GM19468 (cell line): ENCODE data around the gene TTLL12.

ENCODE experiments used
- ATAC-seq: cut with Tn5 transposase; IDR thresholded peaks from one replicate; pipeline ENCODE4 v1.9.1; 2021; ENCODE audit warnings: mild to moderate bottlenecking, moderate library complexity, moderate number of reproducible peaks; ENCODE audit not compliant: unreplicated experiment; ENCODE audit errors: extremely low read depth

Gene TTLL12

DNA sequence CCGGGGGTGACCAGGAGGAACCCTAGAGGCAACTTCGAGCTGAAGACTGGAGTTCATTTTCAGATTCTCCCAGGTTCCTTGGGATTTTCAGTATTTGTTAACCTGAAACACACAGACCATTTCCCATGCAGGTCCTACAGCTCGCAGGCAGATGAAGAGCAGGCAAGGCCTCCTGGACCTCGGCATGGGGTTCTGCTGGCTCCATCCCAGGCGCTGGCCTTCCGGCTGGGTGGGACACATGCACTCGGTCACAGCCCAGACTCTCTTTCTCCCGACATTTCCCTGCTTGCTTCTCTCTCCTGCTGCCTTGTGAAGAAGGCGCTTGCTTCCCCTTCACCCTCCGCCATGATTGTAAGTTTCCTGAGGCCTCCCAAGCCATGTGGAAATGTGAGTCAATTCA lies 15.4 kb upstream of the TTLL12 start:
- ATAC-seq = no peak

DNA sequence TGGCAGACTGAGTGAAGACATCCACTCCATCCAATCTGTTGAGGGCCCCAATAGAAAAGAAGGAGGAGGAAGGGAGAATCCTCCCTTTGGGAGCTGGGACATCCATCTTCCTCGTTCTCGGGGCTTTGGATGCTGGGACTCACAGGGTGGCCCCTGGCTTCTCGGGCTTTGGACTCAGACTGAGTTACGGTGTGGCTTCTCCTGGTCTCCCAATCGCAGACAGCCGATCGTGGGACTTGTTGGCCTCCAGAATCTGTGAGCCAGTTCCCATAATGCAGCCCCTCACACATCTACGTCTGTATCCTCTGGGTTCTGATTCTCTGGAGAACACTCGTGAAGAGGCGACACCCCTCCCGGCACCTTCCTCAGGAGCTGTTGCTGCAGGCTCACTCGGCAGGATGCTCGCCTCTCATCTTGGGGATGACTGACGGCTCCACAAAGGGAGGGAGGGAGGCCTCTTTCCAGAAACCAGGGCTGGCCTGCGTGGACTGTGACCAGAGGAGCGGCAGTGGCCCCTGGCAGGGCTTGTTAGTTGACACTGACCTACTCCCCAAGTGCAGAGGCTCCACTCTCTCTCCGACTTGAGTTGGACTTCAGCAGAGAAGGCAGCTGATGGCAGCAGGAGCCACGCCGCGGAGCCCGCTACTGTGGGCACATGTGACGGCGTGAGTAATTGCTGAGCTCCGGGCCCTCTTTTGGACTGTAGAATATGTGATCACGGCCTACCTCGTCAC lies 14.7 kb upstream of the TTLL12 start:
- no peak for ATAC-seq

DNA sequence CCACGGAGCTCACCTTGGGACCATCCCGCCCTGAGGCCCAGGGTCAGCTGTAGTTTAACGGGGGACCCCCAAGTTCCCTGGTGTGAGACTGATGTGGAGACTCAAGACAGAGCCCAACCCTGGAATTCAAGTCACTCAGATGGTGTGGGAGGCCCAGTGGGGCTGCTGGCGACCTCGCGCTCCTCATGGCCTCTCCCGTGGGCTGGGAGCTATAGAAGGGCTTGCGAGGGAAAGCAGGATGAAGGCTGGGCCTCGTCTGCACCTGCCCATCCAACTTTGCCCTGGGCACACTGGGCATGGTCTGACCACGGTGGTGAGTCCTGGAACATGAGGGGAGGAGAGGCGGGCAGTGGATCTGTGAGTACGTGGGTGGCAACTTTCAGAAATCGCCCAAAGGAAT lies 13.6 kb upstream of the TTLL12 start:
- ATAC-seq = no peak

GRCh38 chr22:43200031-43200430 lies 13.1 kb upstream of the TTLL12 start:
- ATAC-seq = no peak

- ATAC-seq = no peak
These were observed 12.6 kb upstream of the TTLL12 start for GRCh38 chr22:43199541-43199940.

- no peak for ATAC-seq
These were observed 12.0 kb upstream of the TTLL12 start for GRCh38 chr22:43198936-43199335.

- no peak for ATAC-seq
These were observed 11.2 kb upstream of the TTLL12 start for GRCh38 chr22:43198126-43198525.

DNA sequence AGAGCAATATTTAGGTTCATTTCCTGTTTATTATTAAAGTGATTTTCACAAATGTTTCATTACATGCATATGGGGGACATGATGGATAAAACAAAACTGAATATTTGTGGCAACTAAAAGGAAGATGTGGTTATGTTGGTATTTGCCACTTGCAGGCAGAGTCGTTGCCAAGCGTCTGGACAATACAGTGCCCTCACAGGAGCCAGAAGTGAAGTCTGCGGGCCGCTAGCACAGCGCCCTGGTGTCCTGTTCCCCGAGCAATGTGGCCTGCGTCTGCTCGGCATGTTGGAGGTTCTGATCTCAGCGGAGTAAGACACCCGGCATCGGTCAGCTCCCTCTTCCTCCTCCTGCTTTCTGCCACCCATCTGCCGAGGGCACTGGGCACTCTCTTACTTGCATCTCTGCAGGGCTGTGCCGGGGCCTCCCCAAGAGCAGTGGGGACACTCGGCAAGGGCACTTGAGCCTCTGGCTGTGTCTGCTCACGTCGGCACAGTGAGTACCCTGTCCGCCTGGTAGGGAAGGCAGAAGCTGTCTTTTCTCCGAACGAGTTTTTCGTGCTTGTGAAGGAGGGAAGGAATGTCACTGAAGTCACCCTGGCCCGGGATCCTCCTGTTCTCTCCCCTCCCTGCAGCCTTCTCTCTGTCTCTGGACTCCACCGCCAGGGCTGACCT lies 10.5 kb upstream of the TTLL12 start:
- no peak for ATAC-seq

DNA sequence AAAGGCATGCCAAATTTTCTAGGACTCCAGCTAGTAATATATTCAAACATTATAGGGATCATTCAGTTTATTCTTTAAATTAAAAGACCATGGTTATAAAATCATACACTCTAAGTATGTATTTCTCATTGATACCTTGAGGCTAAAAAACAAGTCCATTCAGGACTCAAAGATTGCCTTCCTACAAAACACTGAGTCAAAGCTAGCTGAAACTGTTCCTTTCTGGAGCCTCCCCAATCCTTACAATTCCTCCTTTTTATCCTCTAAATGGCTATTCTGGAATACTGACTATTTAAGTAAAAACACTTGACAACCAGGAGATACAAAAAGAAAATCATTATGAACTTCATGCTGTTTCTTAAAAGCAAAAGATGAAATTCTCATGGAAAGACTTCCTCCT lies 4.9 kb upstream of the TTLL12 start:
- ATAC-seq = no peak

- no peak for ATAC-seq
These were observed 2.1 kb upstream of the TTLL12 start for GRCh38 chr22:43188829-43189545.

DNA sequence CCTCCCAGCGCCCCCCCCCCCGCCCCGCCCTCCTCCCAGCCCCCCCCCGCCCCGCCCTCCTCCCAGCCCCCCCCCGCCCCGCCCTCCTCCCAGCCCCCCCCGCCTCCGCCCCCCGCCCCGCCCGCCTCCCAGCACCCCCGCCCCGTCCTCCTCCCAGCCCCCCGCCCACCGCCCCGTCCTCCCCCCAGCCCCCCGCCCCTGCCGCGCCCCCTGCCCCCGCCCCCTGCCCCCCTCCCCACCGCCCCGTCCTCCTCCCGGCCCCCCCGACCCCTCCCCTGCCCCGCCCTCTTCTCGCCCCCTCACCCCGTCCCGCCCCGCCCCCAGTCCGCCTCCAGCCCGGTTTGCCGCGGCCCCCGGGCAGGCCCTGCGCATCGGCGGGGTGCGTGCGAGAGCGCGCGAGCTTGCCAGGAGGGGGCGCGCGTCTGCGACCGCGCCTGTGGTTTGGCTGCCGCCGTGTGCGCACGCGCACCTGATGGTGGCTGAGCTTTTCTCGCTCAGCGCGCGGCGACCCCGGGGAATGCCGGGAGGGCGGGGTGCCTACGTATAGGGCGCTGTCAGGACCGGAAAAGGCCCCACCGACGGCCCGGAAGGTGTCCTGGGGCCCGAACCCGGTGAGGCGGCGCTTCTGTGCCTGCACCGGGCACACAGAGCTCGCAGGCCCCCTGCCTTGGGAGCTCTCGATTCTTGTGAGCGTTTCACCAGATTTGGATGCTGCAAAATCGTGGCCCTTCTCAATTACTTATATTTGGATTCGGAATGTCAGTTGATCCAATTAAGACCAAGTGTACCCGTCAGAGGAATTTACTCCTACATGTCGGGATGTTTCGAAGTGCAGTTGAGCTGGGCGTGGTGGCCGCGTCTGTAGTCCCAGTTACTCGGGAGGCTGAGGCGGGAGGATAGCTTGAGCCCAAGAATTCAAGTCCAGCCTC lies 501 bp upstream of the TTLL12 start:
- peak; percentile 81 for ATAC-seq

GRCh38 chr22:43185860-43186261 lies 1.1 kb downstream of the TTLL12 start:
- no peak for ATAC-seq

- no peak for ATAC-seq
These were observed 3.2 kb downstream of the TTLL12 start for GRCh38 chr22:43183496-43184277.

DNA sequence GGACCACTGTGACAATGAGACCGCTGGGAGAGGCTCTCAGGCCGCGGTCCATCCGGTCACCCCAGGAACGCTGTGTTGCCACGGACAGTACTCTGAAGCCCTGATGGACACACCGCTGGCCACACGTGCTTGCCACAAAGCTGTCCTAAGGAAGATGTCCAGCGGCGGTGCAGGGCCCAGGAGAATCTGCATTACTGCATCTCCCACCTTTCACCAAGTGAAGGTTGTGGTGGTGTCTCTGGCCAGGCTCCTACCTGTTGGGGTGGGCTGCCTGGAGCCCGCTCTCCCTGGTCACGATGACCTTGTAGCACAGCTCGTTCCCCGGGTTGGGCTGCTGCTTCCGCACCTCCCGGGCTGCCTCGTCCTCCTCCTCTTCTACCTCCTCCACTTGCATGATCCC lies 4.2 kb downstream of the TTLL12 start:
- ATAC-seq = no peak

- ATAC-seq = no peak
These were observed 4.8 kb downstream of the TTLL12 start for GRCh38 chr22:43182118-43182517.

DNA sequence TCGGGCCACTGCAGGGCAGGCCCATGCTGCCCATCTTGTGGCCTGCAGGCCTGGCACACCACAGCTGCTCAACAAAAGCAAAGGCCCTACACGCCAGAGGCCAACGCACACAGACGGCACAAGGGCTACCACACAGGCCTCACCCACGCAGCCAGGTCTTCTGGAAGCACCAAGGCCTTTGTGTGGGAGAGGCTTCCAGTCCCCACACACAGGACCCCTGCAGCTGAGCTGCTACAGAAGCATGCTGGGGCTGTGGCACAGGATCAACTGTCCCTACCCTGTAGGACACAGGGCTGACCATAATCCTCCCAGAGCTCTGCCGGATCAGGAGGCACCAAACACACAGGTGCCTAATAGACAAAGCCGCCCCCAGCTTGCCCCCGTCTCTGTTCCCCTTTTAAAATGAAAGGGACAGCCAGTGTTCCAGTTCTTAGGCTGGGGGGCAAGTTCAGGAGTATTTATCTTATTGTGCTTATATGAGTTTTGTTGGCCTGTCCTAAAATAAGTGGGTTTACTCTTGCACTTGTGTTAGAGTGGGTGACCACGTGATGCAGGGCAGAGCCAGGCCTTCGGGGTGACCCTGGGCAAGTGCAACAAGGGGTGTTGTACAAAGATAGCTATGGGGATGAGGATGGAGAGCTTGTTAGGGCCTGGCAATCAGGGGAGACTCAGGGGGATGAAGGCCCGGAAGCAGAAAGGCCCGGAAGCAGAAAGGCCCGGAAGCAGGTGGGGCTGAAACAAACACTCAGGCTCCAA lies 5.4 kb downstream of the TTLL12 start:
- ATAC-seq = no peak

DNA sequence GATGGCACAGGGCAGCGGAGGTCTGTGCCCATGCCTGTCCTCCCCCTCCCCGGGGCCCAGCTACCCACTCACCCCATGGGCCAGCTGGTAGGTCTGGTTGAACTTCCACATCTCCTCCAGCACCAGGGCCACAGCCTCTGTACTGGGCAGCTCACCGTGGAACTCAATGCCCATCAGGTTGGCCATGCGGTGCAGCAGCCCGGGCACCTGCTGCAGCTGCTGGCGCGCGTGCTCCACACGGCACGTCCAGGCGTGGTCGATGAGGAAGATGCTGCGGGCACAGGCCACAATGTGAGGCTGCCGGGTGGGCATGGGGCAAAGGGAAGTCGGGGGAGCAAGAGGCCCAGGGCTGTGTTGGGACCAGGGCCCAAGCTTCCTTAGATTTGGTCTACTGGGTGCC lies 6.3 kb downstream of the TTLL12 start:
- ATAC-seq = no peak

GRCh38 chr22:43179911-43180195 lies 7.1 kb downstream of the TTLL12 start:
- no peak for ATAC-seq
